Spleen (tissue), 11 donors: ENCODE measurements around the gene AKAP13. TPM values are rescaled to one million over a fixed set of nuclear protein-coding genes. Genes with fewer than 3 reads are reported as not detected.
A peak's percentile ranks its signal among the peaks of the same experiment; 100 is the strongest.

ENCODE experiments used
- DNase-seq: peaks from one replicate; pipeline ENCODE4 v3.0.0-alpha.2; 2020
- H3K27ac ChIP-seq, 8 donors: fragments of 200-600 bp; sonication (generic) in 7 of 8; 1 replicate in 4 of 8; 2 replicates in 4 of 8; pipeline versions ENCODE4 v1.5.0 to v1.8.0; 2016 to 2021; ENCODE audit warnings: inconsistent platforms in 4 of 8, mild to moderate bottlenecking in 4 of 8, moderate library complexity in 1 of 8
- H3K27me3 ChIP-seq, 7 donors: fragments of 200-600 bp; sonication (generic) in 6 of 7; replicated peaks in 1 of 7; 1 replicate in 4 of 7; 2 replicates in 3 of 7; pipeline versions ENCODE4 v1.5.0 to v1.8.0; 2016 to 2021; ENCODE audit warnings: inconsistent platforms in 3 of 7, mild to moderate bottlenecking in 1 of 7
- H3K36me3 ChIP-seq, 6 donors: fragments of 200-600 bp; sonication (generic) in 5 of 6; 1 replicate in 4 of 6; 2 replicates in 2 of 6; pipeline versions ENCODE4 v1.5.0 to v1.8.0; 2016 to 2021; ENCODE audit warnings: inconsistent platforms in 2 of 6
- H3K4me1 ChIP-seq, 6 donors: fragments of 200-600 bp; sonication (generic) in 5 of 6; 1 replicate in 3 of 6; 2 replicates in 3 of 6; pipeline versions ENCODE4 v1.5.0 to v1.8.0; 2016 to 2021; ENCODE audit warnings: inconsistent platforms in 3 of 6
- H3K4me3 ChIP-seq, 8 donors: fragments of 200-600 bp; sonication (generic) in 7 of 8; 1 replicate in 4 of 8; 2 replicates in 4 of 8; pipeline versions ENCODE4 v1.5.0 to v1.8.0; 2016 to 2021; ENCODE audit warnings: inconsistent platforms in 4 of 8, mild to moderate bottlenecking in 4 of 8, moderate library complexity in 2 of 8
- H3K9me3 ChIP-seq, 8 donors: fragments of 200-600 bp; sonication (generic) in 7 of 8; 1 replicate in 4 of 8; 2 replicates in 4 of 8; pipeline versions ENCODE4 v1.5.0 to v1.8.0; 2016 to 2021; ENCODE audit warnings: inconsistent platforms in 4 of 8
- CTCF ChIP-seq, 11 experiments: fragments of 200-600 bp in 7 of 11; fragments of 450-650 bp in 4 of 11; sonication (generic) in 4 of 11; IDR thresholded peaks in 8 of 11; conservative IDR thresholded peaks in 3 of 11; 1 replicate in 7 of 11; 2 replicates in 4 of 11; pipeline versions ENCODE4 v1.4.0 to v1.8.0; 2016 to 2021; ENCODE audit warnings: antibody characterized with exemption in 11 of 11, inconsistent platforms in 4 of 11, mild to moderate bottlenecking in 1 of 11
- POLR2A ChIP-seq, 3 donors: fragments of 450-650 bp; IDR thresholded peaks; one replicate each; pipeline ENCODE4 v1.5.1; 2017; ENCODE audit warnings: antibody characterized with exemption in 3 of 3, mild to moderate bottlenecking in 1 of 3
- POLR2AphosphoS5 ChIP-seq, 3 donors: sonication (generic); formaldehyde crosslinking; IDR thresholded peaks; one replicate each; pipeline ENCODE4 v1.5.1; 2017; ENCODE audit warnings: antibody characterized with exemption in 3 of 3
- WGBS, 5 donors: extraction: QIAGEN DNeasy Blood & Tissue Kit in 3 of 5; methylation state at CpG; one replicate each; pipeline versions ENCODE4 v1.1.5 to v1.1.7; 2013 to 2018; 5-methylcytosine and 5-hydroxymethylcytosine counted together
- intact Hi-C: fragments of 100-400 bp; cut with DNase I; formaldehyde crosslinking; loops from one replicate; pipeline ENCODE4 v1.15.0; 2023; ENCODE audit warnings: low total_unique reads
- polyA plus RNA-seq, 3 donors: library from polyadenylated mRNA; stranded (reverse); fragments of 200-250 nt; gene quantifications; one replicate each; pipeline ENCODE4 v1.2.1, GENCODE V29; 2013
- total RNA-seq, 7 donors: library from RNA; depleted of rRNA in 3 of 7; stranded (reverse); fragments of >200 nt in 3 of 7; fragmentation: NEBNext Ultra II Directional in 4 of 7; extraction: Animal tissue kit (Norgen Biotek cat#: 25700) in 4 of 7; gene quantifications; one replicate each; pipeline versions ENCODE4 v1.1.0 to v1.2.1, GENCODE V29; 2016 to 2021
- donor health status: healthy with polysubstance abuse.
- donor health status: DM: no; HTN: no; CAD: no; lungs with moderate emphysema.
- donor health status: DM: no; HTN: no; CAD: no.
- donor health status: Bipolar disorder and iron deficiency.
- donor health status: healthy.
- donor health status: DM: no; HTN: no; CAD: no.
- donor health status: DM: yes; HTN: yes; CAD: no.

Gene AKAP13
- total and polyA plus RNA-seq, 10 donors = 35.4 to 413 (median 260) TPM

GRCh38 chr15:85760531-85761371, 380.3 kb downstream of the AKAP13 start:
- Histone ChIP-seq H3K4me3 (no peak overlapping the region), H3K4me1 (no peaks in the 10 kb centered on the region), H3K9me3 (no peaks in the 10 kb centered on the region), H3K36me3 (peaks cover 0 to 43% (median 2%) of the 10 kb centered on the region in 6 donors), H3K27ac (no peak overlapping the region), H3K27me3 (no peaks in the 10 kb centered on the region)
- intact Hi-C loops = no loop called here
- whole genome bisulfite sequencing, 5 donors = 88 to 94% (median 92%) methylated on average over 26 to 28 of the region's 28 CpGs
- DNase-seq = peak; percentile 73
- no peak for TF ChIP-seq POLR2AphosphoS5 (IDR thresholded peaks at IDR 0.05)
- TF ChIP-seq POLR2A (IDR thresholded peaks at IDR 0.05) = no peak
- TF ChIP-seq CTCF (IDR thresholded peaks at IDR 0.05 in 8 of 11, conservative IDR thresholded peaks at IDR 0.05 in 3 of 11) = no peak

- peak; percentile 42 for DNase-seq
- WGBS, 5 donors = 93 to 97% (median 94%) methylated on average over 9 of the region's 9 CpGs
- Histone ChIP-seq H3K4me3 (no peak overlapping the region), H3K36me3 (peaks cover 0 to 43% (median 2%) of the 10 kb centered on the region in 6 donors), H3K4me1 (no peaks in the 10 kb centered on the region), H3K27ac (no peak overlapping the region), H3K27me3 (no peaks in the 10 kb centered on the region), H3K9me3 (no peaks in the 10 kb centered on the region)
- TF ChIP-seq CTCF (IDR thresholded peaks at IDR 0.05 in 8 of 11, conservative IDR thresholded peaks at IDR 0.05 in 3 of 11) (no peak), POLR2A (IDR thresholded peaks at IDR 0.05) (no peak), POLR2AphosphoS5 (IDR thresholded peaks at IDR 0.05) (no peak)
- intact Hi-C loops = no loop called here
These were observed 381.2 kb downstream of the AKAP13 start for GRCh38 chr15:85761635-85762034.

GRCh38 chr15:85762039-85762755, 381.8 kb downstream of the AKAP13 start:
- Histone ChIP-seq H3K4me1 (no peaks in the 10 kb centered on the region), H3K27ac (no peak overlapping the region), H3K36me3 (peaks cover 0 to 43% (median 2%) of the 10 kb centered on the region in 6 donors), H3K4me3 (no peak overlapping the region), H3K27me3 (no peaks in the 10 kb centered on the region), H3K9me3 (no peaks in the 10 kb centered on the region)
- DNase-seq = peak; percentile 69
- intact Hi-C loops = no loop called here
- WGBS, 5 donors = 88 to 94% (median 90%) methylated on average over 7 to 15 of the region's 15 CpGs
- no peak for TF ChIP-seq POLR2AphosphoS5 (IDR thresholded peaks at IDR 0.05)
- TF ChIP-seq CTCF (IDR thresholded peaks at IDR 0.05 in 8 of 11, conservative IDR thresholded peaks at IDR 0.05 in 3 of 11) = no peak
- TF ChIP-seq POLR2A (IDR thresholded peaks at IDR 0.05) = no peak

GRCh38 chr15:85762756-85763127, 382.3 kb downstream of the AKAP13 start:
- Histone ChIP-seq H3K4me3 (no peak overlapping the region), H3K9me3 (no peaks in the 10 kb centered on the region), H3K4me1 (no peaks in the 10 kb centered on the region), H3K27me3 (no peaks in the 10 kb centered on the region), H3K36me3 (peaks cover 0 to 47% (median 2%) of the 10 kb centered on the region in 6 donors), H3K27ac (no peak overlapping the region)
- intact Hi-C loops = no loop called here
- WGBS, 5 donors = 82 to 100% (median 90%) methylated on average over 8 of the region's 8 CpGs
- DNase-seq = no peak
- TF ChIP-seq POLR2A (IDR thresholded peaks at IDR 0.05) = no peak
- TF ChIP-seq POLR2AphosphoS5 (IDR thresholded peaks at IDR 0.05) = no peak
- no peak for TF ChIP-seq CTCF (IDR thresholded peaks at IDR 0.05 in 8 of 11, conservative IDR thresholded peaks at IDR 0.05 in 3 of 11)
